Measurements from ENCODE around the gene IFT122.

- TF ChIP-seq POLR2A (IDR thresholded peaks at IDR 0.05) (no peak), CTCF (IDR thresholded peaks at IDR 0.05) (no peak)
Measured at GRCh38 chr3:129502641-129503408, 62.8 kb downstream of the IFT122 start.

All from testis (tissue), 2 donors.